ENCODE data around the gene CD300LG.
"Not testable (repeated sequence)": the region's sequence is repeated elsewhere in the genome, so short reads cannot be mapped to it uniquely, and the experiment has no call there.

The CD300LG gene

DNA sequence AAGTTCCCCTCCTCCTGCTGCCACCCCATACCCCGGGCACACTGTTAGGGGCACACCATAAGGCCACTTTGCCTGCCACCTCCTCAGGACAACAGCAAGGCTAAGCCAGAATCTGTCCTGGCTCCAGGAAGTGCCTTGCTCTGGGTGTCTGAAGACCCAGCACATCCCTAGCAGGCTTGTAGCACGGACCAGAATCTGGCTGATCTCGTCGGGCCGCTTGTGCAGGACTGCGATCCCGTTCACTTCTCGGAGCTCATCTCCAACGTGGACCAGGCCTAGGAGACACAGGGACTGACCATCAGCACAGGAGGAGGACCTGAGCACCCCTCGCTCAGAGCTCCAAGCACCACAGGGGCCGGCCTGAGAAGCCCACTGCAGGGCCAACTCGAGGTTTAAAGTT is 21.4 kb upstream of the CD300LG start:
- DNase-seq (ENCODE audit: low read depth in 2 of 2): no peak

DNA sequence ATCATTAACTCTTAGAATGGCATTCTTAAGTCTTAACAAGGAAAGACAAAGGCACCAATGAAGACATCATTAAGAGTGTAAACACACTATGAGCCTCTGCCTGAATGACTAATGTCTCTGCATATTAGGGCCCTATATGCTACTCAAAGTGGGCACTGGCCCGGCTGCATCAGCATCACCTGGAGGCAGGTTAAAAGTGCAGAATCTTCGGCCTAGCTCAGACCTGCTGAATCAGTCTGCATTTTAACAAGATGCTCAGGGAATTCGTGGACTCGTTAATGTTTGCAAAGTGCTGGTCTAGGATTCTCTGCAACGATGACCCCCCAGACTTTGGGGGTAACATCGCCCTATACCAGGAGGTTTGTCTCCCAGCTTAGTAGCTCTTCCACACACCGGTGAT is 20.8 kb upstream of the CD300LG start:
- no peak for DNase-seq (ENCODE audit: low read depth in 2 of 2)

DNA sequence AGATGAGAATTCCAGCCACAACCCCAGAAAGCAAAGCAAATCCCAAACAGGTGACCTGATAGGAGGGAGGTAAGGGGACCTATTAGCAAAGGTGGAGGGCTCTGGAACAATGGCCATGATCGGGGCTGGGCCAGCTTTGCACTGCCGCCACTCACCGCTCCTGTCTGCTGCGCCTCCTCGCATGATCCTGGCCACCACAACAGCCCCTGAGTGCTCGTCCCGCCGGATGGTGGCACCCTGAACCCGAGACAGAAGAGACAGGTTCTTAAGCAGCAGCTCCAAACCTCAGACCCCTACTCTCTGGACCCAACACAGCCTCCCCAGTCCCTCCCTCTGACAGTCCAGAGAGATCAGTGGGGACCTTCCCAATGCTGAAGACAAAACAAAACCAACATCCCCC is 19.4 kb upstream of the CD300LG start:
- no peak for DNase-seq (ENCODE audit: low read depth in 2 of 2)

DNA sequence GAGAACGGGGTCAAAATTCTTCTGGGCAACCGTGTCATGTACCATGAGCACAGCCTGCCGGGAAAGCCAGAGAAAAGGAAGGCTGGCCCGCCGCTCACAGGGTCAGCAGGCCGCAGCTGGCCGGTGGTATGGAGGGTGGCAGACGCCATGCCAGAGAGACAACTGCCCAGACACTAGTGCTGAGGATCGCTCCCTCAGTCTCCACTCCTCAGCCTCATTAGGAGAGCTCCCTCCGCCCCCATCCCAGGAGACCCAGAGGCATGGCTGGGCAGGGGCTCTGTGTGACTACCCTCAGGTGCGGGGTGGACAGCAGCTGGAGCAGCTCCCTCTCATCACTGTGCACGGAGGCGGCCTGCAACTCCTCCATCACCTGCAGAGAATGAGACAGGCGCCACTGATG is 17.2 kb upstream of the CD300LG start:
- DNase-seq (ENCODE audit: low read depth in 2 of 2): no peak

DNA sequence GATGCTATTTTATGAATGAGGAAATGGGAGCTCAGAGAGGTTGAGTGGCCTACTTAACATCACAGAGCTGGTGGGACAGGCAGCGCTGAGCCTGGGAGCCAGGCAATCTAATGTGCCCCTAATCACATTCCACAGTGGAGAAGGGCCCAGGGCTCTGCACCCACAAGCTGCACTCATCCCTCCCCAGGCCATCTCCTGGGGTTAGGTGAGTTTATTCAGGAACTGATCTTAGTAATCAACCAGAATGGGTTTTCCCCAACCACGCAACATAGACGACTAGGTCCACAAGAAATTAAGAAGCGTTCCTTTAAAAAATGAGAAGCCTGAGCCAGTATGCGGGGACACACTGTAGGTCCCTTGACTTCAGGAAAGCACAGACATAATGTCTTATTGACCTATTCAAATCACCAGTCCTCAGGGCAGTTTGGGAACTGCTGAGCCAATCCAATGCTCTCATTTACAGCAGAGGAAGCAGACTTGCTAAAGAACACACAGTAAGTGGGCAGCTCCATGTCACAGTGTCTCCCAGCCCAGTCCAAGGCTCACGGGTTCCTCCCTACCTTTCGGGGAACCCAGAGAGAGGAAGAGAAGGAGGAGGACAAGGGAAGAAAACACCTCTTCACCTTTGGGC is 16.4 kb upstream of the CD300LG start:
- DNase-seq (ENCODE audit: low read depth in 2 of 2): no peak

DNA sequence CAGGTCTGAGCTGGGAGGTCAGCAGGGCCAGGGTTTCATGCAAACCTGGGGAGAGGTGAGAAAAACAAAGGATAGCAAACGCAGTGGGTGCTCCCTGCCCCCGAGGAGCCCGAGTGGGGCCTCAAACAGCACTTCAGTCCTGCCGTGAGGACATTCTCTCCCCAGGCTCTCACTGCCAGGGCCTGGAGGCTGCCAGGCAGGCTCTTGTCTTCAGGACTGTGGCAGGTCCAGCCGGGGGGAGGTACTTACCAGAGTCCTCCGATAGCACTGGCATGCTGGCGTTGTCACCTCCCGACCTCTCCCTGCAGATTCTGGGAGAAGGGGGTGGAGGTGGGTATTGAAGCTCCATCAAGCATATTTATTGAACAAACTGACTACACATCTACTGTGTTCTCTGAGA is 15.3 kb upstream of the CD300LG start:
- no peak for DNase-seq (ENCODE audit: low read depth in 2 of 2)

DNA sequence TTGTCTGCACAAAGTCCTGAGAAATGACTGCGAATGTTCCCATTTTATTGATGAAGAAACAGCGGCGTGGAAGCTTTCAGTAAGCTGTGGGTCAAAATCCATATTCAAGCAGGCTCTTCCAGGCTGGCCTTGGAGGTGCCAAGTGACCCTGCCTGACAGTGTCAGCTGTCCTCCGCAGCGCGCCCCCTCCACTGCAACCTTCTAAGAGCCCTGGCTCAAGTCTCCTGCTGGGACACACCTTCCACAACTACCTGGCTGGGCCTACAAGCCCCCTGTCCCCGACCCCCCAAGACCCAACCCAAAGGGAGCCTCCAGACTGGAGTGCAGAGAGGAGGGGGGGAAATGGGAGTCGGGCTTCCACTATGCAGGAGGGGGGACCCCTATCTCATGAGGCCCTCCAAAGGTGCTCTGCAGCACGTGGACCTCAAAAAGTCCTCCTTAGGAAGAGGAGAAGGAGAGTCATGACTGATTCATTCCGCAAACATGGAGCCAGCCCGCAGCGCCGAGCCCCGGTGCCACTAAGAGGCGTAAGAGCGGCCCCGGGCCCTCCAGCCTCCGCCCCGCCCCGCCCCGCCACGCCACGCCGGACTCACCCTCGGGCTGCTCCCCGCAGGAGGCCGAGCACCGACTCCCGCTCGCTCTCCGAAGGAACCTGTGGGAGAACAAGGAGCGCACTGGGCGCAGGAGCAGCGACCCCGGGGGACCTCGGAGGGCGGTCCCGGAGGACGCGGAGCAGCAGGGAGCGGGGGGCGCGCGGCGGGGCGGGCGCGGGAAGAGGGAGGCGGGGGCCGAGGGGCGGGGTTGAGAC is 14.6 kb upstream of the CD300LG start:
- DNase-seq (ENCODE audit: low read depth in 2 of 2): no peak

DNA sequence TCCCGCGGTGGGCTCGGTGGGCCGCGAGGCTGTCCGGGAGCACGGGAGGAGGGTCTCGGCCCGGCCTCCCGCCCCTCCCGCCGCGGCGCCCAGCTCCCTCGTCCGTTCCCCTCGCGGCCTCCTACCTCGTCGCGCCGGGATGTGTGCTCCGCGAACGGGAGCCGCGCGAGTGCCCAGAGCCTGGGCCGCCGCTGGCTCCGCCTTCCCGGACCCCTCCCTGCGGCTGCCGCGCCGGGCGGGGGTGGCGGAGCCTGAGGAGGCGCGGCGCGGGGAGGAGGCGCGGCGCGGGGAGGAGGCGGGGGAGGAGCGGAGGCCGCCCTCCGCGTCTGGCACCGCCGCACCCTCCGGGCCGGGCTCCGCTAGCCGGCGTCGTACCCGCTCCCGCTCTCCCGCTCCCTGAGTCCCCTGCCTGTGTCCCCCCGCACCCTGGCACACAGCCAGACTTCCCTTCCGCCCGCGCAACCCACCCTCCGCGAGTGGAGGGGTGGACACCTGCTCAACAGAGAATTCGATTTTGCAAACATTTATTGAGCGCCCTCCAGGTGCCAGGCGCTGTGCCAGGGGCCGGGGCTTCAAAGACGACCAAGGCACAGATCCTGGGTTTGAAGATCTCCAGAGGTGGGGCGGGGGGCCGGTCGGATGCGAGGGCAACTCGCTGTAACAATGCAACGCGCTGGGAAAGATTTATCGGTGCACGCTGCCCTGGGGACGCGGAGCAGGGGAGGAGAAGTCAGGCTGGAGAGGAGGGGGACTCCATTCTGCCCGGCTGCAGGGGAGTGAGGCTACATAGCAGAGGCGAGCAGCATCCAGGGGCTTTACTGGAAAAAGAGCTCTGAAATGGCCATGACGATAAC is 13.8 kb upstream of the CD300LG start, which contains the start of gene MPP3:
Gene MPP3, minus strand, starts transcription at position 171 of the 854 bp plus-strand sequence. CDS start 1,240 bp downstream, outside the sequence.
- peak in 1 of 2 donors; percentile 24 for DNase-seq (ENCODE audit: low read depth in 2 of 2)

DNA sequence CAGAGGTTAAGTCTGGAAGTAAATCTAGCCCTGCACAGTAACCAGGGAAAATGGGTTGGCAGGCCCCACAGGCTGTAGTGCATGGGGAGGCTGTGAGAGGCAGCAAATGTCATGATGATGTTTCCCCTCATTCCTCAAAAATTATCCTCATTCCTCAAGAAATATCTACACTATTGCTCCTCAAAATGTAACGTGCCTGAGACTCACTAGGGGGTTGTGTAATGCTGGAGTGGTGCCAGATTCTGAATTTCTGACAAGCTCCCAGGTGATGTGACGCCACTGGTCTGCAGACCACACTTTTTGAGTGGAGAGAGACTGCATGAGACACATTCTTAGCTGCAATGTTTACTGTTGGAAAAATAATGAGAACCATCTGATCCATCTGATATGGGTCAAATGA is 12.9 kb upstream of the CD300LG start:
- DNase-seq (ENCODE audit: low read depth in 2 of 2): no peak

DNA sequence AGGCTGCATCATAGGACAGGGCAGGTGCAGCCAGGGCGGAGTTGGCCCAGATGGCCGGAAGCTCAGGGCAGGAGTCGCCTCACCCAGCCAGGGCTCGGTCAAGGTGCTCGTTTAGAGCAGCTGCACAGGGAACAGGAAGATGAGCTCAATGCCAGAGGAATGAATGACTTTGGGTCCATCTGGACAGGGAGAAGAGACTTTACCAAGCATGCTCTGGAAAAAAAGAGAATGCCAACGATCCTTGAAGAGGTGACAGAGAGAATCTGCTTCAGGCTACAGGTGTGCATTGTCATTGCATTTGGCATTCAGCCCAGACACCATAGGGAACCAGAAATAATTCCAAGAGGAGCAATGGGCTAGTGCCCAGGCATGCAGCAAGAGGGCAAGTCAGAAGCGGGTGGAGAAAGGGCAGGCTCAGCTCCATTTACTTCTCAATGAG is 7.3 kb upstream of the CD300LG start:
- no peak for DNase-seq (ENCODE audit: low read depth in 2 of 2)

DNA sequence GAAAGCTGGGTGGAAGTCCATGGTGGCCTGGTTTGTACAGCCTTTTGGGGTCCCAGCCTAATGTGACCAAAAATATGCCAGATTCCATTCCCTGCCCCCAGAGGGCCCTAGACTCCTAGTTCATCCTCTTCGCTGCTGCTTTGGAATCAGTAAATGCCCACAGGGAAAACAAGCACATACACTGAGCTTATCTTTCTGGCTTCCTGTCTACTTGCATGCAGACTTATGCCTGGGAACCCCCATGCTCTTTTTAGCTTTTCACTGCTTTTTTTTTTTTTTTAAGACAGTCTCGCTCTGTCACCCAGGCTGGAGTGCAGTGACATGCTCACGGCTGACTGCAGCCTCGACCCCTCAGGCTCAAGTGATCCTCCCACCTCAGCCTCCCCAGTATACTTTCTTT is 6.2 kb upstream of the CD300LG start:
- DNase-seq (ENCODE audit: low read depth in 2 of 2): no peak

DNA sequence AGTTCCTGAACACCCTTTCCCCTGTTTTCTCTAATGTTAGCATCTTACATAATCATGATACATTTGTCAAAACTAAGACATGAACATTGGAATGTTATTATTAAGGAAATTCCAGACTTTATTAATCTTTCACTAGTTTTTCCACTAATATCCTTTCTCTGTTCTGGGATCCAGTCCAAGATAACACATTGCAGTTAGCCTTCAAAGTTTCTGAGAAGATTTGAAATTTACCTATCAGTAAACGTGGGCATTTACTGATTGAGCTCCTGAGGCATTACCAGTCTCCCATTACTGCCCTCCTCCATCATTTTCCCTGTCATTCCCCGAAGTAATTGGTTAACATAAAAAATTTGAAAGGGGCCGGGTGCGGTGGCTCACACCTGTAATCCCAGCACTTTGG is 5.7 kb upstream of the CD300LG start:
- no peak for DNase-seq (ENCODE audit: low read depth in 2 of 2)

DNA sequence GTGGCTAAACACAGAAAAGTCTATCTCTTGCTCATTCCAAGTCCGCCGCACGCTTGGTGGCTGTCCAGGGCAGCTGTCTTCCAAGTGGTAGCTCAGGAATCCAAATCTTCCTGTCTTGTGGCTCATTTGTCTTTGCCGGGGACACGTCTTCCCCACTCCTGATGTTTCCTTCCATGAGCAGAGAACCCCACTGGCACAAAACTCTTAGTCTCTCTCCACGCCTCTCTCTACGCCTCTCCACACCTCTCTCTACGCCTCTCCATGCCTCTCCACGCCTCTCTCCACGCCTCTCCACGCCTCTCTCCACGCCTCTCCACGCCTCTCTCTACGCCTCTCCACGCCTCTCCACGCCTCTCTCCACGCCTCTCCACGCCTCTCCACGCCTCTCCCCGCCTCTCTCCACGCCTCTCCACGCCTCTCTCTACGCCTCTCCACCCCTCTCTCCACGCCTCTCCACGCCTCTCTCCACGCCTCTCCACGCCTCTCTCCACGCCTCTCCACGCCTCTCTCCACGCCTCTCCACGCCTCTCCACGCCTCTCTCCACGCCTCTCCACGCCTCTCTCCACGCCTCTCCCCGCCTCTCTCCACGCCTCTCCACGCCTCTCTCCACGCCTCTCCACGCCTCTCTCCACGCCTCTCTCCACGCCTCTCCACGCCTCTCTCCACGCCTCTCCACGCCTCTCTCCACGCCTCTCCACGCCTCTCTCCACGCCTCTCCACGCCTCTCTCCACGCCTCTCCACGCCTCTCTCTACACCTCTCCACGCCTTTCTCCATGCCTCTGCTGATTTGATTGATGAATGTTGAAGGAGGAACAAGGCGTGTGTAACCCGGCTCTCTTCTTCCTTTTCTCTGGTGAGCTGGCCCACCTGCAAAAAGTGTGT is 4.6 kb upstream of the CD300LG start:
- DNase-seq (ENCODE audit: low read depth in 2 of 2): not testable (repeated sequence)

DNA sequence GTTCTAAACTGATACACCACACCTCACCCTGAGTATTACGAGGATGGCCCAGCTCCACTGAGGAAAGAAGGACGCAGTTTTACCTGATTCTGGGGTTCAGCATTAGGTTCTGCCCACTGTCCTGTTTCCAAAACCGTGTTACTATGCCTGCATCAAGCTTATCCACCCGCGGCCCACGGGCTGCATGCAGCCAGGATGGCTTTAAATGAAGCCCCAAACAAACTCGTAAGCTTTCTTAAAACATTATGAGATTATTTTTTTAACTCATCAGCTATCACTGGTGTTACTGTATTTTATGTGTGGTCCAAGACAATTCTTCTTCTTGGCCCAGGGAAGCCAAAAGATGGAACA is 4.0 kb upstream of the CD300LG start:
- DNase-seq (ENCODE audit: low read depth in 2 of 2): no peak

DNA sequence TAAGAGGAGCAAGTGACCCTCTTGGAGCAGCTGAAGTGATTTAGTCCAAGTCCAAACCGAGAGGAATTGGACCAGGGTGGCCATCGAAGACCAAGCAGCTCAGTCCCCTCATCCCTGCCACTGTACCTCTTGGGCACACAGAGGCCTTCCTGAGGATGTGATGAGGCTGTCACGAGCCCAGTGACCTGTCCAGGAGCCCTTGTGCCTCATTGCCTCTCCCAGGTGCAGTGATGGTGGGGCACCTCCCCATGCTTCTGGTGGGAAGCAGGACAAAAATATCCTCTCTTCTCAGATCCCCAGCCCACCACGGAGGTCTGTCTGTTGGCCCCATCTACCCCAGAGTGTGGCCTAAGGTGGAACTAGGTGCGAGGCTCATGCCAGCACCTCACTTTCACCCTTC is 2.7 kb upstream of the CD300LG start:
- DNase-seq (ENCODE audit: low read depth in 2 of 2): no peak

DNA sequence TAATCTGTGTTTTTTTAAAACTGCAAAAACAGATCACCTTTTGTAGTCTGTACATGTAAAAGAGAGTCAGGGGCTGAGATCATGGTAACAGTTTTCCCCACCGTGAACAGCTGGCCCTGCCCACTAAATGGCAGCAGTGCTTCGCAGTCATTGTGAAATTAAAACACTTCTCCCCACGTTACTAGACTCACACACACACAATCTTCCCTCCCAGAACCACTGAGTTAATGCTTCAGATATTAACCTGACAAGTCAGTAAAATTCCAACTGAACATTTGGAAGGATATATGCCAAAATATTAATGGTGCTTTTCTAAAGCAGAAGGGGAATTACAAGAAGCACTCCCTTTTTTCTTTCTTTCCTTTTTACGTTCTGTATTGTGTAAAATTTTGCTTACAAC is 1.2 kb upstream of the CD300LG start:
- no peak for DNase-seq (ENCODE audit: low read depth in 2 of 2)

DNA sequence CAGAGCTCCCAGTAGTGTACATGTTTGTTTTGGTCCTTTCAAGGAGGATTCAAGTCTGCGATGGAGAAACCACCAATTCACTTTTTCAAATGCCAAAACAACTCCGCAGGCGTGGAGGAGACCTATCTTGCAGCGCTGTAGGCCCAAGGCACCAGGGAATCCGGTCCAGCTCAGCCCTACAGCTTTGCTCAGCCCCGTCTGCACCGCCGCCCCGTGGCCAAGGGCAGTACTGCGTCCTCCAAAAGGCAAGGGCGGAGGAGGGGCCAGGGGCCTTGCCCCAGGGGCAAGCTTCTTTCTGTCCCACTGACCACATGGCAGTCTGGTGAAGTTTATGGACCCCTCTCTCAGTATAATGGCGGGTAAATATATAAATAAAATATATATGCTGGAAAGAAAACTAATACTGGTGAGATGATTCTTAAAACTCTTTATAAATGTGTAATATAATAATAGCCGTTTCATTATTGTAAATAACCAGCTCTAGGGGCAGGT is 709 bp upstream of the CD300LG start:
- peak; percentile 54 to 60 for DNase-seq (ENCODE audit: low read depth in 2 of 2)

DNA sequence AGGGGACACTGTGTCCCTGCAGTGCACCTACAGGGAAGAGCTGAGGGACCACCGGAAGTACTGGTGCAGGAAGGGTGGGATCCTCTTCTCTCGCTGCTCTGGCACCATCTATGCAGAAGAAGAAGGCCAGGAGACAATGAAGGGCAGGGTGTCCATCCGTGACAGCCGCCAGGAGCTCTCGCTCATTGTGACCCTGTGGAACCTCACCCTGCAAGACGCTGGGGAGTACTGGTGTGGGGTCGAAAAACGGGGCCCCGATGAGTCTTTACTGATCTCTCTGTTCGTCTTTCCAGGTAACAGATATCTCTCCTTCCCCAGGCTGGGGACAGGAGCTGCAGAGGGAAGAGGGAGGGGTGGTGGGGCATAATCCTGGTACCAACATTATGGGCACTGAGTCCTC is 1.6 kb downstream of the CD300LG start:
- DNase-seq (ENCODE audit: low read depth in 2 of 2): no peak

DNA sequence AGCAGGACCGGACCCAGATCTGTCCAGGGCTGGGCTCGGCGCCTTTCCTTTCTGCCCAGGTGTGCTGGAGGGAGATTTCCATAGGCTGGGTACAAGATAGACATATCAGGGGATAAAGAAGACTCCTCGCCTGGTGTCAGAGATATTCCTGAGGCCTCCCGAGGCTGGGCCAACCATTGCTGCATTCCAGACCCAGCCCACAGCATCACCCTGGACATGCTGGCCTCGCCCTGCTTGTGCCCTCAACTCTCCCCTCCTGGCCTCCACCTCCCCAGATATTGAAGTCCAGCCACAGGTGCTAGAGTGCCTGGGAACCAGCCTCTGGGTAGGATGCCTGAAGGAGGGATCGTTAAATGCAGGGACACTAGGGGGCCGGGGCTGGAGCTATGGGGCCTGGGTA is 2.1 kb downstream of the CD300LG start:
- no peak for DNase-seq (ENCODE audit: low read depth in 2 of 2)

DNA sequence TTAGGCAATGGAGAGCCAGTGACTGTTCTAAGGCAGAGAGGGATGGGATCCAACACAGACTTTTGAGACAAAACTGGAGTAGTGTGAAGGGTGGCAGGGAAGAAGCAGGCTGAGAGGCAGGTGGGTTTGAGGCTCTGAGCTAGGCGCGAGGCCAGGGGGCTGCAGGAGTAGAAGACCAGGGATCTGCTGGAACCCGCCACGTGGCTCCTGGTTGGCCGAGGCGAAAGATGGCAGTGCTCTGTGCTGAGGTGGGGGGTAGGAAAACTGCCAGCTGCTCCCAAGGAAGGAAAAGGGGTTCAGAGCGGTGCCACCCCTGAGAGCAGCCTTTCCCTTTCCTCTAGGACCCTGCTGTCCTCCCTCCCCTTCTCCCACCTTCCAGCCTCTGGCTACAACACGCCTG is 5.6 kb downstream of the CD300LG start:
- no peak for DNase-seq (ENCODE audit: low read depth in 2 of 2)

DNA sequence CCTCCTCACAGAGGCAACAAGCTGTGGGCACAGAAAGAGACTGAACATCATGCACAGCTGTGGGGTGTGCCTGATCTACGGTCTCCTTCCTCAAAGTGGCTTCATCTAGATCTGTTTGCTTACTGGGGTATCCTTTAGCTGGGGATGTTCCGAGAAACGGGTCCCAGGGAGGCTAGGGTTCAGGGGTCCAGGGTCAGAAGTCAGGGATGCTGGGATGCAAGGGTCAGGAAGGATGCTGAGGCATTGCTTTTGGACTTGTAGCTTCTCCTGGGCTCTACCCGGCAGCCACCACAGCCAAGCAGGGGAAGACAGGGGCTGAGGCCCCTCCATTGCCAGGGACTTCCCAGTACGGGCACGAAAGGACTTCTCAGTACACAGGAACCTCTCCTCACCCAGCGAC is 6.6 kb downstream of the CD300LG start:
- DNase-seq (ENCODE audit: low read depth in 2 of 2): no peak
